ENCODE results near the gene HCFC2.

The HCFC2 gene

DNA sequence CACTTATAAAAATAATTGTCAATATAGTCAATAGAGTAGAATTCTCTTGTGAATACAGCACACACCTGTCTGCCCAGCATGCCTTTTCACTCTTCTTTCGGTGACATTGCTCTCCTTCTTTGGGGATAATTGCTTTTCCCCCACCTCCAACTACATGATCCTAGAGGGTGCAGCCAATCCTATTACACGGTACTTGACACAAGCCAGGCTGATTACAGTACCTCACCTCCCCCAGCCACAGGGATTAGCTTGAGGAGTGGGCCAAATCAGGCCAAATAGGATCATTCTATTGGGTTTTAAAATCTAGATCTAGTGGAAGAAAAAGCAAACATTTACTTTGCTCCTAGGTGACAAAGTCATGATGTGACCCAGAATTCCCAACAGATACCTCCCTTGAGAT, 90.5 kb downstream of the HCFC2 start:
- no peak for DNase-seq (ENCODE audit: low spot score in 2 of 2)
- ATAC-seq (replicated peaks; ENCODE audit: extremely low read depth, poor library complexity, severe bottlenecking), result no peak
- H3K27ac Mint-ChIP-seq (ENCODE audit: low read depth), result no peak overlapping the region
- no peak overlapping the region for H3K4me3 Mint-ChIP-seq
- H3K4me1 Mint-ChIP-seq, result peaks cover 8% of the 10 kb centered on the region
- no peaks in the 10 kb centered on the region for H3K36me3 Mint-ChIP-seq (ENCODE audit: insufficient read depth)
- H3K27me3 Mint-ChIP-seq, result peaks cover 16% of the 10 kb centered on the region
- no peaks in the 10 kb centered on the region for H3K9me3 Mint-ChIP-seq

Data from central memory CD8-positive, alpha-beta T cell (primary cell).